HEK293T (cell line): ENCODE measurements around the gene NSMCE3.

Experiments
- BHLHE40 ChIP-seq: fragments of 450-650 bp; IDR thresholded peaks from 2 replicates; pipeline ENCODE4 v1.6.1; 2016; ENCODE audit warnings: mild to moderate bottlenecking, moderate library complexity, borderline replicate concordance
- ELF4 ChIP-seq: fragments of 450-650 bp; IDR thresholded peaks from 2 replicates; pipeline ENCODE4 v1.6.1; 2017; ENCODE audit warnings: antibody characterized with exemption
- FOXA1 ChIP-seq: fragments of 450-650 bp; IDR thresholded peaks from 2 replicates; pipeline ENCODE4 v1.6.1; 2016; ENCODE audit warnings: mild to moderate bottlenecking
- FOXK2 ChIP-seq: fragments of 450-650 bp; IDR thresholded peaks from 2 replicates; pipeline ENCODE4 v1.6.1; 2016; ENCODE audit warnings: mild to moderate bottlenecking
- FOXM1 ChIP-seq: fragments of 450-650 bp; IDR thresholded peaks from 2 replicates; pipeline ENCODE4 v1.6.1; 2017; ENCODE audit warnings: mild to moderate bottlenecking, borderline replicate concordance
- SP1 ChIP-seq: fragments of 450-650 bp; IDR thresholded peaks from 2 replicates; pipeline ENCODE4 v1.6.1; 2017
- SUZ12 ChIP-seq: fragments of 450-650 bp; IDR thresholded peaks from 2 replicates; pipeline ENCODE4 v1.6.1; 2016; ENCODE audit warnings: mild to moderate bottlenecking

DNA sequence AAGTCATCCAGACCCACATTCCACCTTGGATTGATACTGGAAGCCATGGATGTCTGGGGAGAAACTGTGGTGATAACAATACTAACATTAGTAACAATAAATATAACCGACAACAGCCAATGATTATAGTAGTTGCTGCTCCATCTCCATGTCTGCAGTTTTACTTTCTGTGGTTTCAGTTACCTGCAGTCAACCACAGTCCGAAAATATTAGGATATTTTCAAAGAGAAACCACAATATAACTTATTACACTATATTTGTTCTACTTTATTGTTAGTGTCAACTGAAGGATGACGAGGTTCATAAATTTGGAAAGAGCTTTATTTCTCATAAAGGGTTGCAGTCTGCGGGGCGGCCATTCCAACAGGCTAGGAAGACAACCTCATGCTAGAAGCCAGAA is 2.6 kb upstream of the NSMCE3 start:
- TF ChIP-seq ELF4, result no peak
- TF ChIP-seq BHLHE40, result no peak
- TF ChIP-seq SP1, result no peak
- TF ChIP-seq FOXK2, result no peak
- no peak for TF ChIP-seq FOXA1
- no peak for TF ChIP-seq FOXM1
- no peak for TF ChIP-seq SUZ12
